Measurements from ENCODE around the gene FNDC3B.
"Not testable (repeated sequence)": the region's sequence is repeated elsewhere in the genome, so short reads cannot be mapped to it uniquely, and the experiment has no call there.

Gene FNDC3B

DNA sequence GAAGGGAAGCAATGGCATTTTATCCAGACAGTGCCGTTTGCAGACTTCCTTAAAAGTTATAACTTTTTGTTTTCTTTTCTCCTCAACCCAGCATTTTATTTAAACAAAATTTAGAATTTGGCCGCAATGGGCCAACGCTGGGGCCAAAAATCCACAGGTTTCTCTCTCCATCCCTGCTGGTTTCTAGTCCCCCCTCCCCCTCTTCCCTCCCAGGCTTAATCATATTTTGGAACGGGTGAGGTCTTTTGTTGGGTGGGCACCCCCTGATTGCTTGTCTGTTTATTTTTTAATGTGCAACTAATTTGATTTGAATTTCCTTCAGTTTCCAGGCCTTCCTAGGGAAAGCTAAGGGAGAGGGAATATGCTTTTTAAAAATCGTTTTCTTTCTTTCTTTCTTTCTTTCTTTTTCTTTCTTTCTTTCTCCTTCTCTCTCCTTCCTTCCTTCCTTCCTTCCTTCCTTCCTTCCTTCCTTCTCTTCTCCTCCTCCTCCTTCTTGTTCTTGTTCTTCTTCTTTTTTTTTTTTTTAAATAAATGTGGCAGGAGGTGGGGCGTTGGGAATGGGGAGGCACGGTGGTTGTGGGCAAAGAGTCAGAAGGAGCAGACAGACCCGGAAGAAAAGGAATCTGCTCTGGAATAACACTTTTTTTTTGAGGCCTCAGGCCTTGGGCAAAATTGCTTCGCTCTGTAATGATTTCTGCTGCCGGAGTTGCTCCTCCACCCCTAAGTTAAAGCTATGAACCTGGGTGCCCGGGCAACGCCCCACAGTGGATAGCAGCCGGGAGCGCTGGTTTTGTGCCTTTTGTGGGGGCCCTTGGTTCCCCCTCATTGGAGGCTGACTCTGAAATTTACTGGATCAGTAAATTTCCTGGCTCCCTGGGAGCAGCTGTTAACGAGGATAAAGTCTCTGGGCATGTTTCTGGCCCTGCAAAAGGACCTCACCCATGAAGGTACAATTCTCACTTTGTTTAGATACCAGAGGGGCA, 1.9 kb downstream of the FNDC3B start:
- no peaks in the 10 kb centered on the region for H3K36me3 ChIP-seq (ENCODE audit: low read length)
- no peaks in the 10 kb centered on the region for H3F3A ChIP-seq (ENCODE audit: insufficient read depth)
- H3K9me3 ChIP-seq (ENCODE audit: insufficient read depth, low read length) = no peaks in the 10 kb centered on the region
- no peak overlapping the region for H3K9ac ChIP-seq (ENCODE audit: low read length)
- peak overlapping the region; percentile 85 for H3K4me2 ChIP-seq (ENCODE audit: low read depth, low read length, poor library complexity, severe bottlenecking)
- no peak overlapping the region for H3K27ac ChIP-seq (ENCODE audit: low read depth, low read length)
- no peak overlapping the region for H2AFZ ChIP-seq (ENCODE audit: low read depth, low read length, severe bottlenecking)
- no peaks in the 10 kb centered on the region for H3K9me2 ChIP-seq (replicated peaks; ENCODE audit: insufficient read depth, low read length)
- H4K20me1 ChIP-seq (ENCODE audit: low read depth, low read length) = no peaks in the 10 kb centered on the region
- H3K4me3 ChIP-seq (ENCODE audit: insufficient read depth, low read length, poor library complexity, severe bottlenecking) = no peak overlapping the region
- TF ChIP-seq CTCF (IDR thresholded peaks at IDR 0.05; ENCODE audit: insufficient read depth, low read length, poor library complexity, severe bottlenecking) (no peak), EZH2phosphoT487 (conservative IDR thresholded peaks at IDR 0.05; ENCODE audit: low read length) (no peak)
- H3K27me3 ChIP-seq (ENCODE audit: low read length) = no peaks in the 10 kb centered on the region
- no peaks in the 10 kb centered on the region for H3K79me2 ChIP-seq (ENCODE audit: insufficient read depth, low read length)

DNA sequence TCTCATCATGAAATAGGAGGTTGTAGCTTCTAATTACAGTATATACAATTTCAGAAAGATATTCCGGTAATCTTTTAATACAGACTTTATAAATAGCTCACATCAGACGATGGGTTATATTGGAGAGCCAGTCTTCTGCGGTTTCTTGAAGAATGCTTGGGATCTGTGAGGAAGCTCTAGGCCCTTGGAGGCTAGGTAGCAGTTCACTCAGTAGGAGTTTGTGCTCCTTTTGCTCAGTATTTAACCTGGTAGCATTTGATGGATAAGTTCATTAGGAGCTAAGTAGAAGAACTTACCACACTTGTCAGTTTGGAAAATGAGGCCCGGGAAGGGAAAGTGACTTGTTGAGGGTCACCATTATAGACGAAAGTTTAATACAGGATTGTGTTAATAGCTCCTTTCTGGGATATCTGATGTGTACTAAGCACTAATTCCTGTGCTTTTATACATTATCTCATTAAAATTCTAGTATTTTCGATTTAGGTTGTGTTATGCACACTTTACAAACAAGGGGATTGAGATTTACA, 2.8 kb downstream of the FNDC3B start:
- Histone ChIP-seq H3K4me2 (ENCODE audit: low read depth, low read length, poor library complexity, severe bottlenecking) (no peak overlapping the region), H3K36me3 (ENCODE audit: low read length) (no peaks in the 10 kb centered on the region), H3K9me2 (replicated peaks; ENCODE audit: insufficient read depth, low read length) (no peaks in the 10 kb centered on the region), H3F3A (ENCODE audit: insufficient read depth) (no peaks in the 10 kb centered on the region), H3K27me3 (ENCODE audit: low read length) (no peaks in the 10 kb centered on the region), H3K9me3 (ENCODE audit: insufficient read depth, low read length) (no peaks in the 10 kb centered on the region), H3K79me2 (ENCODE audit: insufficient read depth, low read length) (no peaks in the 10 kb centered on the region), H2AFZ (ENCODE audit: low read depth, low read length, severe bottlenecking) (no peak overlapping the region), H3K27ac (ENCODE audit: low read depth, low read length) (no peak overlapping the region), H4K20me1 (ENCODE audit: low read depth, low read length) (no peaks in the 10 kb centered on the region), H3K9ac (ENCODE audit: low read length) (no peak overlapping the region), H3K4me3 (ENCODE audit: insufficient read depth, low read length, poor library complexity, severe bottlenecking) (no peak overlapping the region)
- TF ChIP-seq EZH2phosphoT487 (conservative IDR thresholded peaks at IDR 0.05; ENCODE audit: low read length) = no peak
- no peak for TF ChIP-seq CTCF (IDR thresholded peaks at IDR 0.05; ENCODE audit: insufficient read depth, low read length, poor library complexity, severe bottlenecking)

GRCh38 chr3:172042663-172043179, 3.3 kb downstream of the FNDC3B start:
- H3K79me2 ChIP-seq (ENCODE audit: insufficient read depth, low read length); H4K20me1 ChIP-seq (ENCODE audit: low read depth, low read length); H3K9ac ChIP-seq (ENCODE audit: low read length); H2AFZ ChIP-seq (ENCODE audit: low read depth, low read length, severe bottlenecking); H3K4me3 ChIP-seq (ENCODE audit: insufficient read depth, low read length, poor library complexity, severe bottlenecking); H3K9me3 ChIP-seq (ENCODE audit: insufficient read depth, low read length); H3K4me2 ChIP-seq (ENCODE audit: low read depth, low read length, poor library complexity, severe bottlenecking); H3K27ac ChIP-seq (ENCODE audit: low read depth, low read length); H3K9me2 ChIP-seq (replicated peaks; ENCODE audit: insufficient read depth, low read length); H3K36me3 ChIP-seq (ENCODE audit: low read length); H3F3A ChIP-seq (ENCODE audit: insufficient read depth); H3K27me3 ChIP-seq (ENCODE audit: low read length): not testable (repeated sequence)

DNA sequence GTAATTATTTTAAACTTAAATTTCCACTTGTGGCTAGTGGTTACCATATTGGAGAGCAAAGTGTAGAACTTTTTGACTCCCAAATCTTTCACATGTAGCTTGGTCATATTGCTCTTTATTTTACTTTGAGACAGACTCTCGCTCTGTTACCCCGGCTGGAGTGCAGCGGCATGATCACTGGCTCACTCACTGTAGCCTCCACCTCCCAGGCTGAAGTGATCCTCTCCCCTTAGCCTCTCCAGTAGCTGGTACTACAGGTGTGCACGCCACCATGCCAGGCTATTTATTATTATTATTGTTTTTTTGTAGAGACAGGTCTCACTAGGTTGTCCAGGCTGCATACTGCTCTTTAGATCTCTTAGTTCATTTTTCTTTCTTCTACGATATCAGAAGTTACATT, 3.9 kb downstream of the FNDC3B start:
- TF ChIP-seq CTCF (IDR thresholded peaks at IDR 0.05; ENCODE audit: insufficient read depth, low read length, poor library complexity, severe bottlenecking) (no peak), EZH2phosphoT487 (conservative IDR thresholded peaks at IDR 0.05; ENCODE audit: low read length) (no peak)
- Histone ChIP-seq H3K9ac (ENCODE audit: low read length) (no peak overlapping the region), H2AFZ (ENCODE audit: low read depth, low read length, severe bottlenecking) (no peak overlapping the region), H3K27ac (ENCODE audit: low read depth, low read length) (no peak overlapping the region), H3K9me3 (ENCODE audit: insufficient read depth, low read length) (no peaks in the 10 kb centered on the region), H3K79me2 (ENCODE audit: insufficient read depth, low read length) (no peaks in the 10 kb centered on the region), H3K4me2 (ENCODE audit: low read depth, low read length, poor library complexity, severe bottlenecking) (no peak overlapping the region), H4K20me1 (ENCODE audit: low read depth, low read length) (no peaks in the 10 kb centered on the region), H3K9me2 (replicated peaks; ENCODE audit: insufficient read depth, low read length) (no peaks in the 10 kb centered on the region), H3K27me3 (ENCODE audit: low read length) (no peaks in the 10 kb centered on the region), H3K36me3 (ENCODE audit: low read length) (no peaks in the 10 kb centered on the region), H3K4me3 (ENCODE audit: insufficient read depth, low read length, poor library complexity, severe bottlenecking) (no peak overlapping the region), H3F3A (ENCODE audit: insufficient read depth) (no peaks in the 10 kb centered on the region)

Data from SU-DHL-6 (cell line).